K562 (cell line): Measurements from ENCODE around the gene TMEM209. TPM values are rescaled to one million over a fixed set of nuclear protein-coding genes. Genes with fewer than 3 reads are reported as not detected.

ENCODE experiments used
- ADNP ChIP-seq: fragments of 200-800 bp; sonication (Bioruptor generic); IDR thresholded peaks from 2 replicates; pipeline ENCODE4 v1.6.1; 2016; ENCODE audit warnings: missing genetic modification characterization, missing compliant biosample characterization
- ARID1B ChIP-seq: fragments of 450-650 bp; IDR thresholded peaks from 2 replicates; pipeline ENCODE4 v1.6.1; 2016; ENCODE audit warnings: antibody characterized with exemption, mild to moderate bottlenecking, inconsistent platforms
- DDX20 ChIP-seq: fragments of 450-650 bp; IDR thresholded peaks from 2 replicates; pipeline ENCODE4 v1.6.1; 2016; ENCODE audit warnings: missing genetic modification characterization, low read depth, mild to moderate bottlenecking, missing compliant biosample characterization, moderate library complexity
- EWSR1 ChIP-seq: fragments of 450-650 bp; IDR thresholded peaks from 2 replicates; pipeline ENCODE4 v1.6.1; 2018; ENCODE audit warnings: borderline replicate concordance, mild to moderate bottlenecking, low read depth, moderate library complexity; ENCODE audit not compliant: partially characterized antibody
- FOXJ3 ChIP-seq: sonication (generic); formaldehyde crosslinking; IDR thresholded peaks from 2 replicates; pipeline ENCODE4 v1.4.0; 2020; ENCODE audit warnings: mild to moderate bottlenecking, missing genetic modification reagents
- KLF13 ChIP-seq: fragments of 450-650 bp; IDR thresholded peaks from 2 replicates; pipeline ENCODE4 v1.6.1; 2016; ENCODE audit warnings: missing genetic modification characterization, low read depth, mild to moderate bottlenecking, missing compliant biosample characterization, moderate library complexity, borderline replicate concordance
- MCM7 ChIP-seq, 2 experiments: fragments of 450-650 bp; IDR thresholded peaks; 2 replicates each; pipeline ENCODE4 v1.6.1; 2016 to 2018
- MEIS2 ChIP-seq: fragments of 450-650 bp; IDR thresholded peaks from 2 replicates; pipeline ENCODE4 v1.6.1; 2014; ENCODE audit warnings: mild to moderate bottlenecking; ENCODE audit not compliant: partially characterized antibody
- NRF1 ChIP-seq, 2 experiments: fragments of 450-650 bp; IDR thresholded peaks in 1 of 2; conservative IDR thresholded peaks in 1 of 2; 2 replicates each; pipeline ENCODE4 v1.6.1; 2014; ENCODE audit warnings: mild to moderate bottlenecking in 2 of 2
- RBM34 ChIP-seq: fragments of 200-400 bp; formaldehyde crosslinking; IDR thresholded peaks from 2 replicates; pipeline ENCODE4 v1.6.1; 2018; ENCODE audit warnings: low read length, borderline replicate concordance; ENCODE audit not compliant: insufficient read depth
- SMAD2 ChIP-seq: fragments of 150-350 bp; IDR thresholded peaks from 2 replicates; pipeline ENCODE4 v1.6.1; 2014; ENCODE audit warnings: low read depth, mild to moderate bottlenecking, low read length
- TAF9B ChIP-seq: fragments of 450-650 bp; IDR thresholded peaks from 2 replicates; pipeline ENCODE4 v1.6.1; 2018; ENCODE audit warnings: mild to moderate bottlenecking; ENCODE audit not compliant: partially characterized antibody
- TBP ChIP-seq: optimal IDR thresholded peaks from 2 replicates; pipeline ENCODE3; 2011; ENCODE audit warnings: low read depth, low read length, improper control_type of control experiment
- TCF7 ChIP-seq: sonication (generic); IDR thresholded peaks from 2 replicates; pipeline ENCODE4 v1.6.1; 2016; ENCODE audit warnings: antibody characterized with exemption, borderline replicate concordance
- ZNF316 ChIP-seq: fragments of 450-650 bp; IDR thresholded peaks from 2 replicates; pipeline ENCODE4 v1.6.1; 2016
- ZNF431 ChIP-seq: sonication (generic); formaldehyde crosslinking; IDR thresholded peaks from 2 replicates; pipeline ENCODE4 v1.8.0; 2022; ENCODE audit warnings: mild to moderate bottlenecking, missing genetic modification reagents
- ZNF77 ChIP-seq: fragments of 250-450 bp; sonication (Bioruptor Pico); IDR thresholded peaks from 2 replicates; pipeline ENCODE4 v1.5.0; 2020
- polyA plus RNA-seq, 8 experiments: library from polyadenylated mRNA; depleted of rRNA in 4 of 8; stranded (reverse) in 5 of 8; unstranded in 3 of 8; fragments of >200 nt; fragmentation: Nextera tagmentation in 2 of 8; fragmentation: Illumina TruSeq in 1 of 8; extraction: Ambion mirVana in 2 of 8; extraction: Trizol in 1 of 8; gene quantifications; 2 replicates each; pipeline versions ENCODE4 v1.2.1 to v1.2.3, GENCODE V29; 2011 to 2014; ENCODE audit warnings: inconsistent platforms in 1 of 8, missing spikeins in 1 of 8
- total RNA-seq, 7 experiments: library from RNA; depleted of rRNA in 6 of 7; stranded (reverse); fragments of >200 nt in 6 of 7; fragmentation: Illumina TruSeq in 2 of 7; extraction: Trizol in 2 of 7; gene quantifications; 2 replicates each; pipeline versions ENCODE4 v1.2.1 to v1.2.3, GENCODE V29; 2011 to 2021; ENCODE audit warnings: low replicate concordance in 1 of 7
- TF ChIP-seq, protein P1 (sequence below): fragments of 200-800 bp; sonication (Bioruptor generic); IDR thresholded peaks from 2 replicates; pipeline ENCODE4 v1.6.1; 2017; ENCODE audit warnings: missing genetic modification characterization, missing compliant biosample characterization
- TF ChIP-seq, protein P2 (sequence below): fragments of 450-650 bp; IDR thresholded peaks from 2 replicates; pipeline ENCODE4 v1.6.1; 2016
- TF ChIP-seq, protein P3 (sequence below): fragments of 250-450 bp; sonication (Bioruptor Pico); IDR thresholded peaks from 2 replicates; pipeline ENCODE4 v1.5.0; 2020; ENCODE audit warnings: mild to moderate bottlenecking, borderline replicate concordance
- TF ChIP-seq, protein P4 (sequence below): fragments of 250-450 bp; sonication (Bioruptor Pico); IDR thresholded peaks from 2 replicates; pipeline ENCODE4 v1.5.0; 2020; ENCODE audit warnings: mild to moderate bottlenecking
- TF ChIP-seq, protein P5 (sequence below), 2 experiments: fragments of 450-650 bp in 1 of 2; sonication (generic) in 1 of 2; formaldehyde crosslinking; conservative IDR thresholded peaks; 2 replicates each; pipeline versions ENCODE4 v1.4.0 to v1.8.1; 2020 to 2022; ENCODE audit warnings: mild to moderate bottlenecking in 1 of 2, missing genetic modification reagents in 1 of 2
- TF ChIP-seq, protein P6 (sequence below): fragments of 450-650 bp; formaldehyde crosslinking; IDR thresholded peaks from 2 replicates; pipeline ENCODE4 v1.4.0; 2020; ENCODE audit warnings: mild to moderate bottlenecking

Gene TMEM209
- total and polyA plus RNA-seq, 9 of the 15 experiments (the other 6 are each of a cell fraction or from before 2014, with no cell fraction given): 36.8 to 116 (median 76.6) TPM

DNA sequence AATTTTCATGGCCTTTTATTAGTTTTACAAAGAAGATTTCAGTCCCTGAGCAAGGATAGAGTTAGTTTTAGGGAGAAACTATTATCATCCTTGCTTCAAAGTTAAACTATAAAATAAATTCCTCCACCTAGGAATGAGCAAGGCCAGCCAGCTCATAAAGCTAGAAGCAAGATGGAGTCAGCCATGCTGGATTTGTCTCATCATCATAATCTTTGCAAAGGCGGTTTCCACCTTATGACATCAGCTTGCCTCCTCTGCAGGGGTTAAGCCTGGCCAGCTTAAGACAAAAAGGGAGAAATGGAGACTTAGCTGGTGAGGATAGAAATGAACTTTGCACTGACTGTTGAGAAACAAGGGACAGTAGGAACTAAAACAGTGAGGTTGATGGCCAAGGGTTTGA, 21.1 kb upstream of the TMEM209 start (continued):
- TF ChIP-seq, protein P1, sequence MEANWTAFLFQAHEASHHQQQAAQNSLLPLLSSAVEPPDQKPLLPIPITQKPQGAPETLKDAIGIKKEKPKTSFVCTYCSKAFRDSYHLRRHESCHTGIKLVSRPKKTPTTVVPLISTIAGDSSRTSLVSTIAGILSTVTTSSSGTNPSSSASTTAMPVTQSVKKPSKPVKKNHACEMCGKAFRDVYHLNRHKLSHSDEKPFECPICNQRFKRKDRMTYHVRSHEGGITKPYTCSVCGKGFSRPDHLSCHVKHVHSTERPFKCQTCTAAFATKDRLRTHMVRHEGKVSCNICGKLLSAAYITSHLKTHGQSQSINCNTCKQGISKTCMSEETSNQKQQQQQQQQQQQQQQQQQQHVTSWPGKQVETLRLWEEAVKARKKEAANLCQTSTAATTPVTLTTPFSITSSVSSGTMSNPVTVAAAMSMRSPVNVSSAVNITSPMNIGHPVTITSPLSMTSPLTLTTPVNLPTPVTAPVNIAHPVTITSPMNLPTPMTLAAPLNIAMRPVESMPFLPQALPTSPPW (CRISPR knock-in tag): no peak
- TF ChIP-seq FOXJ3 (CRISPR knock-in tag): no peak
- TF ChIP-seq ARID1B: no peak
- TF ChIP-seq SMAD2: no peak
- TF ChIP-seq ADNP (tag): no peak
- TF ChIP-seq, protein P2, sequence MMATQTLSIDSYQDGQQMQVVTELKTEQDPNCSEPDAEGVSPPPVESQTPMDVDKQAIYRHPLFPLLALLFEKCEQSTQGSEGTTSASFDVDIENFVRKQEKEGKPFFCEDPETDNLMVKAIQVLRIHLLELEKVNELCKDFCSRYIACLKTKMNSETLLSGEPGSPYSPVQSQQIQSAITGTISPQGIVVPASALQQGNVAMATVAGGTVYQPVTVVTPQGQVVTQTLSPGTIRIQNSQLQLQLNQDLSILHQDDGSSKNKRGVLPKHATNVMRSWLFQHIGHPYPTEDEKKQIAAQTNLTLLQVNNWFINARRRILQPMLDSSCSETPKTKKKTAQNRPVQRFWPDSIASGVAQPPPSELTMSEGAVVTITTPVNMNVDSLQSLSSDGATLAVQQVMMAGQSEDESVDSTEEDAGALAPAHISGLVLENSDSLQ: no peak
- TF ChIP-seq TBP: no peak
- TF ChIP-seq, protein P3, sequence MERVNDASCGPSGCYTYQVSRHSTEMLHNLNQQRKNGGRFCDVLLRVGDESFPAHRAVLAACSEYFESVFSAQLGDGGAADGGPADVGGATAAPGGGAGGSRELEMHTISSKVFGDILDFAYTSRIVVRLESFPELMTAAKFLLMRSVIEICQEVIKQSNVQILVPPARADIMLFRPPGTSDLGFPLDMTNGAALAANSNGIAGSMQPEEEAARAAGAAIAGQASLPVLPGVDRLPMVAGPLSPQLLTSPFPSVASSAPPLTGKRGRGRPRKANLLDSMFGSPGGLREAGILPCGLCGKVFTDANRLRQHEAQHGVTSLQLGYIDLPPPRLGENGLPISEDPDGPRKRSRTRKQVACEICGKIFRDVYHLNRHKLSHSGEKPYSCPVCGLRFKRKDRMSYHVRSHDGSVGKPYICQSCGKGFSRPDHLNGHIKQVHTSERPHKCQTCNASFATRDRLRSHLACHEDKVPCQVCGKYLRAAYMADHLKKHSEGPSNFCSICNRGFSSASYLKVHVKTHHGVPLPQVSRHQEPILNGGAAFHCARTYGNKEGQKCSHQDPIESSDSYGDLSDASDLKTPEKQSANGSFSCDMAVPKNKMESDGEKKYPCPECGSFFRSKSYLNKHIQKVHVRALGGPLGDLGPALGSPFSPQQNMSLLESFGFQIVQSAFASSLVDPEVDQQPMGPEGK (CRISPR knock-in tag): no peak
- TF ChIP-seq ZNF77 (CRISPR knock-in tag): no peak
- no peak for TF ChIP-seq MCM7 (IDR thresholded peaks at IDR 0.05)
- TF ChIP-seq, protein P4, sequence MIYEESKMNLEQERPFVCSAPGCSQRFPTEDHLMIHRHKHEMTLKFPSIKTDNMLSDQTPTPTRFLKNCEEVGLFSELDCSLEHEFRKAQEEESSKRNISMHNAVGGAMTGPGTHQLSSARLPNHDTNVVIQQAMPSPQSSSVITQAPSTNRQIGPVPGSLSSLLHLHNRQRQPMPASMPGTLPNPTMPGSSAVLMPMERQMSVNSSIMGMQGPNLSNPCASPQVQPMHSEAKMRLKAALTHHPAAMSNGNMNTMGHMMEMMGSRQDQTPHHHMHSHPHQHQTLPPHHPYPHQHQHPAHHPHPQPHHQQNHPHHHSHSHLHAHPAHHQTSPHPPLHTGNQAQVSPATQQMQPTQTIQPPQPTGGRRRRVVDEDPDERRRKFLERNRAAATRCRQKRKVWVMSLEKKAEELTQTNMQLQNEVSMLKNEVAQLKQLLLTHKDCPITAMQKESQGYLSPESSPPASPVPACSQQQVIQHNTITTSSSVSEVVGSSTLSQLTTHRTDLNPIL (CRISPR knock-in tag): no peak
- no peak for TF ChIP-seq TAF9B
- TF ChIP-seq ZNF431 (CRISPR knock-in tag): no peak
- peak; percentile 89 for TF ChIP-seq ZNF316
- no peak for TF ChIP-seq MEIS2
- no peak for TF ChIP-seq TCF7
- TF ChIP-seq, protein P5, sequence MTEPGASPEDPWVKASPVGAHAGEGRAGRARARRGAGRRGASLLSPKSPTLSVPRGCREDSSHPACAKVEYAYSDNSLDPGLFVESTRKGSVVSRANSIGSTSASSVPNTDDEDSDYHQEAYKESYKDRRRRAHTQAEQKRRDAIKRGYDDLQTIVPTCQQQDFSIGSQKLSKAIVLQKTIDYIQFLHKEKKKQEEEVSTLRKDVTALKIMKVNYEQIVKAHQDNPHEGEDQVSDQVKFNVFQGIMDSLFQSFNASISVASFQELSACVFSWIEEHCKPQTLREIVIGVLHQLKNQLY (CRISPR knock-in tag; conservative IDR thresholded peaks at IDR 0.05): no peak
- peak; percentile 48; the same call in 1 of the 2 replicates for TF ChIP-seq DDX20
- TF ChIP-seq, protein P6, sequence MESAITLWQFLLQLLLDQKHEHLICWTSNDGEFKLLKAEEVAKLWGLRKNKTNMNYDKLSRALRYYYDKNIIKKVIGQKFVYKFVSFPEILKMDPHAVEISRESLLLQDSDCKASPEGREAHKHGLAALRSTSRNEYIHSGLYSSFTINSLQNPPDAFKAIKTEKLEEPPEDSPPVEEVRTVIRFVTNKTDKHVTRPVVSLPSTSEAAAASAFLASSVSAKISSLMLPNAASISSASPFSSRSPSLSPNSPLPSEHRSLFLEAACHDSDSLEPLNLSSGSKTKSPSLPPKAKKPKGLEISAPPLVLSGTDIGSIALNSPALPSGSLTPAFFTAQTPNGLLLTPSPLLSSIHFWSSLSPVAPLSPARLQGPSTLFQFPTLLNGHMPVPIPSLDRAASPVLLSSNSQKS (CRISPR knock-in tag): no peak
- TF ChIP-seq EWSR1: no peak
- TF ChIP-seq NRF1 (conservative IDR thresholded peaks at IDR 0.05 in 1 of 2, IDR thresholded peaks at IDR 0.05 in 1 of 2): no peak
- TF ChIP-seq KLF13: no peak
- no peak for TF ChIP-seq RBM34
